T-helper 1 cell (primary cell): ENCODE measurements around the gene GOLGA6L1.
"Not testable (repeated sequence)": the region's sequence is repeated elsewhere in the genome, so short reads cannot be mapped to it uniquely, and the experiment has no call there.

Experiments
- DNase-seq, 5 donors: peaks; one replicate each; pipeline ENCODE4 v3.0.0-alpha.2; 2012 to 2020
- total RNA-seq, 4 donors: gene quantifications; one replicate each; lab custom pipeline; 2026; lab: John Stamatoyannopoulos, UW

GOLGA6L1 gene
- 0 reads per million in 4 donors for total RNA-seq

DNA sequence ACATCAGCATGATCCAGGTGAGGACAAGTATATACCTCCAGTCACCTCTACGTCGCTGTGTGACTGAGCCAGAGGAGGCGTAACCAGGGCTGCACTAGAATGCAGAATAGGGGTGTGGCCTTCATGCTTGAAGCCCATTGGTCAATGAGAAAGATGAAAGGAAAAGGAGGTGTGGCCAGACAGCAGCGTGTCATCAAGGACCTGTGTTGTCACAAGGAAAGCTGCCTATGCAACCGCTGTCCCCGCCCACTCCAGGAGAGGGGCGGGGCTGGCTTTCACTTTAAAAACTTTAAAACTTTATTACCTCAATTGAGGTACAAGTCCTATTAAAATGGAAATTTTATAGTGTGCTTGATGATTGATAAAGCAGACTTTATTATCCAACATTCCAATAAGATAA, at the start of gene GOLGA6L1:
GOLGA6L1 (minus strand) TSS at position 101 of the 400 bp plus-strand sequence; CDS start at position 10, 91 bp downstream.
- DNase-seq = not testable (repeated sequence)

- not testable (repeated sequence) for DNase-seq
Measured at GRCh38 chr15:23181201-23181600, 44.6 kb upstream of the GOLGA6L1 start.

GRCh38 chr15:23180547-23180927, 43.9 kb upstream of the GOLGA6L1 start:
- not testable (repeated sequence) for DNase-seq

DNA sequence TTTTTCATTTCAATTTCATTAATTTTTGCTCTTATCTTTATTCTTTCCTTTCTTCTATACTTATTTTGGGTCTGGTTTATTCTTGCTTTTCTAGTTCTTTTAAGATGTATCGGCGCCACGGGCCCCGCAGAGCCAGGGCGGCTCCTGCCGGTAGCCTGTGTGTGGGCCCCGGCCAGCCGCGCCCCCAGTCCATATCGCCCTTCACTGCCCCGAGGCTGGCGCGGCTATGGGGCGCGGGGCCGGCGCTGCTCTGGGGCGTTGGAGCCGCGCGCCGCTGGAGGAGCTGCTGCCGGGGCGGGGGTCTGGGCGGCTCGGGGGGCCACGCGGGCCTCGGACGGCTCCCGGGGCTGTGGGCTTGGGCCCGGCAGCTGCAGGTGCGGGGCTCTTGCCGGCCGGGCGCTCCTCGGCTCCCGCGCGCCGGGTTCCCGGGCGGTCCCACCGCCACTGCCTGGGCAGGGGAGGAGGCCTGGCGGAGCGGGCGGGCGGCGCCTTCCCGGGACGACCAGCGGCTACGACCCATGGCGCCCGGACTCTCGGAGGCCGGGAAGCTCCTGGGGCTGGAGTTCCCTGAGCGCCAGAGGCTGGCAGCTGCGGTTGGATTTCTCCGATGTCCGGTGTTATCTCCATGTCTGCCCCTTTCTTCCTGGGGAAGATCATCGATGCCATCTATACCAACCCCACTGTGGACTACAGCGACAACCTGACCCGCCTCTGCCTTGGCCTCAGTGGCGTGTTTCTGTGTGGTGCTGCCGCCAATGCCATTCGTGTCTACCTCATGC, 43.3 kb upstream of the GOLGA6L1 start:
- DNase-seq = not testable (repeated sequence)

GRCh38 chr15:23176683-23177082, 40.1 kb upstream of the GOLGA6L1 start:
- DNase-seq = not testable (repeated sequence)

GRCh38 chr15:23175606-23176005, 39.0 kb upstream of the GOLGA6L1 start:
- DNase-seq = not testable (repeated sequence)

DNA sequence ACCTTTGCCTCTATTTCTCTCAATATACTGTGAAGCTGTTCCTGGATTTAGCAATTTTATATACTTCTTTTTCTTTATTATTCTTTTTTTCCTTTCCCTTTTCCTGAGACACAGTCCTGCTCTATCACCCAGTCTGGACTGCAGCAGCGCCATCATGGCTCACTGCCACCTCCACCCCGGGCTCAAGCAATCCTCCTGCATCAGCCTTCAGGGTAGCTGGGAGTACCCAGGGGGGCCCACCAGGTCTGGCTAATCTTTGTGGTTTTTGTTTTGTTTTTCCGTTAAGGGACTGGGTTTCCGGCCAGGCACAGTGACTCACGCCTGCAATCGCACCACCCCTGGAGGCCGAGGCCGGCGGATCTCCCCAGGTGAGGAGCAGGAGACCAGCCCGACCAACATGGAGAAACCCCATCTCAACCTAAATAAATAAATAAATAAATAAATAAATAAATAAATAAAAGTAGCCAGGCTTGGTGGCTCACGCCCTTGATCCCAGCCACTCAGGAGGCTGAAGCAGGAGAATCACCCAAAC, 38.1 kb upstream of the GOLGA6L1 start:
- not testable (repeated sequence) for DNase-seq

- not testable (repeated sequence) for DNase-seq
Measured at GRCh38 chr15:23132787-23133186, 3.8 kb downstream of the GOLGA6L1 start.

DNA sequence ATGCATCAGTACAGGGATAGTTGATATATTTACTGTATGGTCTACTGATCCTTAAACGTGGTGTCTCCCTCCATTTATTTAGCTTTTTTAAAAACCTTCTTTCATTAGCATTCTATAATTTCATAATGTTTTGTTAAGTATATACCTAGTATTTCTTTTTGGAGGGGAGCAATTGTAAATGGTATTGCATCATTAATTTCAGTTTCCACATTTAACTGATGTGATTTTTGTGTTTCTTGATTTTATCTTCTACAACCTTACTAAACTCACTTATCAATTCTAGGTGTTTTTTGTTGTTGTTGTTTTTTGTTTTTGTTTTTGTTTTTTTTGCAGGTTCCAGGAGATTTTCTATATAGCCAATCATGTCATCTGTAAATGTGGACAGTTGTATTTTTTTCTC, 18.4 kb downstream of the GOLGA6L1 start:
- no peak for DNase-seq

GRCh38 chr15:23095796-23096195, 40.8 kb downstream of the GOLGA6L1 start:
- DNase-seq = no peak

GRCh38 chr15:23083115-23083514, 53.5 kb downstream of the GOLGA6L1 start:
- no peak for DNase-seq

GRCh38 chr15:23081996-23082737, 54.5 kb downstream of the GOLGA6L1 start:
- DNase-seq = not testable (repeated sequence)

GRCh38 chr15:23081271-23081670, 55.4 kb downstream of the GOLGA6L1 start:
- DNase-seq = no peak

GRCh38 chr15:23079766-23080165, 56.9 kb downstream of the GOLGA6L1 start:
- no peak for DNase-seq
